ENCODE data around the gene PCYT1A. TPM values are rescaled to one million over a fixed set of nuclear protein-coding genes. Genes with fewer than 3 reads are reported as not detected.

The PCYT1A gene
- total and polyA plus RNA-seq, 10 of the 15 experiments (the other 5 are each of a cell fraction or from before 2014, with no cell fraction given), result 10.8 to 64.3 (median 48.6) TPM

DNA sequence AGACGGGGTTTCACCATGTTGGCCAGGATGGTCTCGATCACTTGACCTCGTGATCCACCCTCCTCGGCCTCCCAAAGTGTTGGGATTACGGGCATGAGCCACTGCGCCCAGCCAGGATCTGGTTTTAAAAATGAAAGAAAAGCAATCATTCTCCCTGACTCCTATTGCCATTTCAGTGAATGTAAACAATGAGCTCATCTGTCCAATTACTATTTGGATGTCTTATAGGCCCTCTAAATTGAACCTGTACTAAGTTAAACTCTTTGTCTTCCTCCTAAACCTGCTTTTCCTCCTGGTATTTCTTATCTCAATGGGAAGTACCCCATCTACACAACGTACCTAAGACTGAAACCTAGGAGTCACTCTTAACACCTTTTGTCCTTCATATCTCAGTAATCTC lies 23.7 kb downstream of the PCYT1A start:
- intact Hi-C loops (cut with micrococcal nuclease; ENCODE audit: unreplicated experiment) (no loop called here), in situ Hi-C loops (cut with MboI) (no loop called here)
- no peak overlapping the region for H3K9ac ChIP-seq (ENCODE audit: control insufficient read depth, insufficient read depth, low read length)
- TF ChIP-seq TCF12 (IDR thresholded peaks at IDR 0.05; ENCODE audit: low read depth, low read length) (no peak), BRCA1 (IDR thresholded peaks at IDR 0.05; ENCODE audit: low read depth, low read length) (no peak), NR2C1 (IDR thresholded peaks at IDR 0.05) (no peak), PML (IDR thresholded peaks at IDR 0.05; ENCODE audit: low read length) (no peak), EP300 (IDR thresholded peaks at IDR 0.05; ENCODE audit: borderline replicate concordance in 1 of 2, control insufficient read depth in 1 of 2, low read depth in 2 of 2, low read length in 2 of 2) (no peak), TCF7 (IDR thresholded peaks at IDR 0.05; ENCODE audit: borderline replicate concordance) (no peak), HDAC2 (IDR thresholded peaks at IDR 0.05) (no peak), SMARCA5 (IDR thresholded peaks at IDR 0.05) (no peak), GATAD2B (conservative IDR thresholded peaks at IDR 0.05; ENCODE audit: low read depth) (no peak), EZH2 (IDR thresholded peaks at IDR 0.05; ENCODE audit: borderline replicate concordance, control insufficient read depth, low read depth, low read length) (no peak), NRF1 (conservative IDR thresholded peaks at IDR 0.05; ENCODE audit: low read depth, low read length) (no peak), ZNF622 (IDR thresholded peaks at IDR 0.05) (no peak), WRNIP1 (IDR thresholded peaks at IDR 0.05; ENCODE audit: borderline replicate concordance, low read depth, low read length) (no peak), ZNF217 (IDR thresholded peaks at IDR 0.05) (no peak), MEF2A (IDR thresholded peaks at IDR 0.05; ENCODE audit: insufficient read depth, low read depth, low read length) (no peak), RUNX3 (IDR thresholded peaks at IDR 0.05; ENCODE audit: low read length) (no peak), STAT3 (IDR thresholded peaks at IDR 0.05; ENCODE audit: low read depth, low read length) (no peak)
- TF ChIP-seq, protein P1, sequence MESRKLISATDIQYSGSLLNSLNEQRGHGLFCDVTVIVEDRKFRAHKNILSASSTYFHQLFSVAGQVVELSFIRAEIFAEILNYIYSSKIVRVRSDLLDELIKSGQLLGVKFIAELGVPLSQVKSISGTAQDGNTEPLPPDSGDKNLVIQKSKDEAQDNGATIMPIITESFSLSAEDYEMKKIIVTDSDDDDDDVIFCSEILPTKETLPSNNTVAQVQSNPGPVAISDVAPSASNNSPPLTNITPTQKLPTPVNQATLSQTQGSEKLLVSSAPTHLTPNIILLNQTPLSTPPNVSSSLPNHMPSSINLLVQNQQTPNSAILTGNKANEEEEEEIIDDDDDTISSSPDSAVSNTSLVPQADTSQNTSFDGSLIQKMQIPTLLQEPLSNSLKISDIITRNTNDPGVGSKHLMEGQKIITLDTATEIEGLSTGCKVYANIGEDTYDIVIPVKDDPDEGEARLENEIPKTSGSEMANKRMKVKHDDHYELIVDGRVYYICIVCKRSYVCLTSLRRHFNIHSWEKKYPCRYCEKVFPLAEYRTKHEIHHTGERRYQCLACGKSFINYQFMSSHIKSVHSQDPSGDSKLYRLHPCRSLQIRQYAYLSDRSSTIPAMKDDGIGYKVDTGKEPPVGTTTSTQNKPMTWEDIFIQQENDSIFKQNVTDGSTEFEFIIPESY (IDR thresholded peaks at IDR 0.05), result no peak
- TF ChIP-seq, protein P2, sequence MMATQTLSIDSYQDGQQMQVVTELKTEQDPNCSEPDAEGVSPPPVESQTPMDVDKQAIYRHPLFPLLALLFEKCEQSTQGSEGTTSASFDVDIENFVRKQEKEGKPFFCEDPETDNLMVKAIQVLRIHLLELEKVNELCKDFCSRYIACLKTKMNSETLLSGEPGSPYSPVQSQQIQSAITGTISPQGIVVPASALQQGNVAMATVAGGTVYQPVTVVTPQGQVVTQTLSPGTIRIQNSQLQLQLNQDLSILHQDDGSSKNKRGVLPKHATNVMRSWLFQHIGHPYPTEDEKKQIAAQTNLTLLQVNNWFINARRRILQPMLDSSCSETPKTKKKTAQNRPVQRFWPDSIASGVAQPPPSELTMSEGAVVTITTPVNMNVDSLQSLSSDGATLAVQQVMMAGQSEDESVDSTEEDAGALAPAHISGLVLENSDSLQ (IDR thresholded peaks at IDR 0.05), result no peak
- TF ChIP-seq, protein P3, sequence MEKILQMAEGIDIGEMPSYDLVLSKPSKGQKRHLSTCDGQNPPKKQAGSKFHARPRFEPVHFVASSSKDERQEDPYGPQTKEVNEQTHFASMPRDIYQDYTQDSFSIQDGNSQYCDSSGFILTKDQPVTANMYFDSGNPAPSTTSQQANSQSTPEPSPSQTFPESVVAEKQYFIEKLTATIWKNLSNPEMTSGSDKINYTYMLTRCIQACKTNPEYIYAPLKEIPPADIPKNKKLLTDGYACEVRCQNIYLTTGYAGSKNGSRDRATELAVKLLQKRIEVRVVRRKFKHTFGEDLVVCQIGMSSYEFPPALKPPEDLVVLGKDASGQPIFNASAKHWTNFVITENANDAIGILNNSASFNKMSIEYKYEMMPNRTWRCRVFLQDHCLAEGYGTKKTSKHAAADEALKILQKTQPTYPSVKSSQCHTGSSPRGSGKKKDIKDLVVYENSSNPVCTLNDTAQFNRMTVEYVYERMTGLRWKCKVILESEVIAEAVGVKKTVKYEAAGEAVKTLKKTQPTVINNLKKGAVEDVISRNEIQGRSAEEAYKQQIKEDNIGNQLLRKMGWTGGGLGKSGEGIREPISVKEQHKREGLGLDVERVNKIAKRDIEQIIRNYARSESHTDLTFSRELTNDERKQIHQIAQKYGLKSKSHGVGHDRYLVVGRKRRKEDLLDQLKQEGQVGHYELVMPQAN (conservative IDR thresholded peaks at IDR 0.05), result no peak
- H3K27ac ChIP-seq (ENCODE audit: control insufficient read depth, insufficient read depth), result no peak overlapping the region
- ChIA-PET RAD21 (ENCODE audit: unreplicated experiment) (no interaction called here), POLR2A (interaction anchor here (0.5 kb wide), 1 partner anchor 317 kb away, joined by 5 read pairs; no protein-coding TSS in a partner anchor), CTCF (no interaction called here), SMC1A (ENCODE audit: uncharacterized antibody, unreplicated experiment) (interaction anchor here (0.6 kb wide), 1 partner anchor 173 kb away, joined by 3 read pairs; no protein-coding TSS in a partner anchor)
- DNase-seq (ENCODE audit: low read depth, low spot score) (no peak), FAIRE-seq (no peak), ATAC-seq (no peak)
- H3K4me2 ChIP-seq (ENCODE audit: control insufficient read depth, insufficient read depth), result no peak overlapping the region
- WGBS (ENCODE audit: insufficient coverage, insufficient replicate concordance, low lambda C conversion rate, missing lambda C conversion rate), result 100% methylated on average over 7 of the region's 7 CpGs
- TSS peak; percentile 40 for BruUV-seq (replicated peaks)
- no peaks in the 10 kb centered on the region for H3K9me3 ChIP-seq (replicated peaks; ENCODE audit: control insufficient read depth, insufficient read depth, low read length)
- no peak overlapping the region for H2AFZ ChIP-seq (ENCODE audit: control insufficient read depth, low read depth, low read length)
- H3K4me1 ChIP-seq (ENCODE audit: control insufficient read depth, insufficient read depth, low read length), result no peaks in the 10 kb centered on the region; the same call in 1 of the 2 replicates
- H3K27me3 ChIP-seq (replicated peaks in 1 of 2; ENCODE audit: control insufficient read depth in 2 of 2, insufficient read depth in 2 of 2, low read length in 1 of 2), result no peaks in the 10 kb centered on the region
- H3K4me3 ChIP-seq, result no peak overlapping the region
- H3K79me2 ChIP-seq (ENCODE audit: control insufficient read depth, insufficient read depth, low read length), result no peaks in the 10 kb centered on the region; the same call in 1 of the 2 replicates
- no peaks in the 10 kb centered on the region for H4K20me1 ChIP-seq (ENCODE audit: control insufficient read depth, insufficient read depth)
- H3K36me3 ChIP-seq (ENCODE audit: control insufficient read depth in 2 of 2, insufficient read depth in 2 of 2, low read length in 1 of 2), result peaks cover 3 to 12% of the 10 kb centered on the region in 2 experiments; a peak in 3 of 4 replicates

Measured in GM12878 (cell line).